Progenitor cell of endocrine pancreas (in vitro differentiated cells): ENCODE measurements around the gene RIBC2. TPM values are rescaled to one million over a fixed set of nuclear protein-coding genes. Genes with fewer than 3 reads are reported as not detected.

Experiments used
- DNase-seq: peaks from one replicate; pipeline ENCODE4 v3.0.0; 2021; ENCODE audit warnings: low spot score; ENCODE audit not compliant: unreplicated experiment
- H3K27ac Mint-ChIP-seq: 2 replicates; pipeline ENCODE4 v1.8.0; 2021; ENCODE audit warnings: mild to moderate bottlenecking, moderate library complexity, mixed read lengths
- H3K27me3 Mint-ChIP-seq: 2 replicates; pipeline ENCODE4 v1.8.0; 2021; ENCODE audit warnings: mixed read lengths
- H3K36me3 Mint-ChIP-seq: 2 replicates; pipeline ENCODE4 v1.8.0; 2022; ENCODE audit warnings: mixed read lengths; ENCODE audit not compliant: insufficient read depth
- H3K4me1 Mint-ChIP-seq: 2 replicates; pipeline ENCODE4 v1.8.0; 2021; ENCODE audit warnings: low read depth, mixed read lengths
- H3K4me3 Mint-ChIP-seq: 2 replicates; pipeline ENCODE4 v1.8.0; 2021; ENCODE audit warnings: low read depth, mild to moderate bottlenecking, moderate library complexity, mixed read lengths
- H3K9me3 Mint-ChIP-seq: 2 replicates; pipeline ENCODE4 v1.8.0; 2021; ENCODE audit warnings: low read depth, mixed read lengths
- total RNA-seq: library from RNA; stranded (reverse); gene quantifications from 2 replicates; pipeline ENCODE4 v1.2.1, GENCODE V29; 2021
- TF ChIP-seq, protein P1 (sequence below): fragments of 200-600 bp; sonication (generic); IDR thresholded peaks from one replicate; pipeline ENCODE4 v1.5.0; 2021; ENCODE audit warnings: antibody characterized with exemption, mild to moderate bottlenecking; ENCODE audit not compliant: unreplicated experiment

RIBC2 gene
- total RNA-seq, 1 donor from 2014 or later, result 7.0 TPM

DNA sequence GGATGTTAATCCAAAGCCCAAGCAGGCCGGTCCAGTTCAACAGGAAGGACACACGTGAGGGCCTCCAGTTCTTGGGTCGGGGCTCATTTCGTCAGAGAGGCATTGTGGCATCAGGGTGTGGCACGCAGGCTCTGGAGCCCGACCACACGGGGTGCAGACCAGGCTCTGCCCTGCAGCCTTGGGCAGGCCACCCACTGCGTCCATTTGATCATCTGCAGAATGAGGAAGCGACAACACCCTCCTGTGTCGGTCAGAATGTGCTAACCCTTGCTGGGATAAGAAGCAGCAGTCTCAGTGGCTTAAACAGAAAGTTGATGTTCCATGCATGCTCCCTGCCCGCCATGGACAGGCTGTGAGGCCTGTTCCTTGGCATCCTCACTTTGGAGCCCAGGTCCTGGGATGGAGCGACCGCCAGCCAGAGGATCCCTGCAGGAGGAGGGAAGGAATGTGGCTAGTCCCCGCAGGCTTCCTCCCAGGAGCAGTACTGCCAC, 10.8 kb downstream of the RIBC2 start:
- DNase-seq, result no peak
- H3K9me3 Mint-ChIP-seq, result peaks cover 7% of the 10 kb centered on the region
- TF ChIP-seq, protein P1, sequence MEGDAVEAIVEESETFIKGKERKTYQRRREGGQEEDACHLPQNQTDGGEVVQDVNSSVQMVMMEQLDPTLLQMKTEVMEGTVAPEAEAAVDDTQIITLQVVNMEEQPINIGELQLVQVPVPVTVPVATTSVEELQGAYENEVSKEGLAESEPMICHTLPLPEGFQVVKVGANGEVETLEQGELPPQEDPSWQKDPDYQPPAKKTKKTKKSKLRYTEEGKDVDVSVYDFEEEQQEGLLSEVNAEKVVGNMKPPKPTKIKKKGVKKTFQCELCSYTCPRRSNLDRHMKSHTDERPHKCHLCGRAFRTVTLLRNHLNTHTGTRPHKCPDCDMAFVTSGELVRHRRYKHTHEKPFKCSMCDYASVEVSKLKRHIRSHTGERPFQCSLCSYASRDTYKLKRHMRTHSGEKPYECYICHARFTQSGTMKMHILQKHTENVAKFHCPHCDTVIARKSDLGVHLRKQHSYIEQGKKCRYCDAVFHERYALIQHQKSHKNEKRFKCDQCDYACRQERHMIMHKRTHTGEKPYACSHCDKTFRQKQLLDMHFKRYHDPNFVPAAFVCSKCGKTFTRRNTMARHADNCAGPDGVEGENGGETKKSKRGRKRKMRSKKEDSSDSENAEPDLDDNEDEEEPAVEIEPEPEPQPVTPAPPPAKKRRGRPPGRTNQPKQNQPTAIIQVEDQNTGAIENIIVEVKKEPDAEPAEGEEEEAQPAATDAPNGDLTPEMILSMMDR, result no peak
- H3K27ac Mint-ChIP-seq, result no peak overlapping the region
- no peaks in the 10 kb centered on the region for H3K4me1 Mint-ChIP-seq
- no peak overlapping the region for H3K4me3 Mint-ChIP-seq
- peaks cover 5% of the 10 kb centered on the region for H3K27me3 Mint-ChIP-seq
- peaks cover 12% of the 10 kb centered on the region for H3K36me3 Mint-ChIP-seq

DNA sequence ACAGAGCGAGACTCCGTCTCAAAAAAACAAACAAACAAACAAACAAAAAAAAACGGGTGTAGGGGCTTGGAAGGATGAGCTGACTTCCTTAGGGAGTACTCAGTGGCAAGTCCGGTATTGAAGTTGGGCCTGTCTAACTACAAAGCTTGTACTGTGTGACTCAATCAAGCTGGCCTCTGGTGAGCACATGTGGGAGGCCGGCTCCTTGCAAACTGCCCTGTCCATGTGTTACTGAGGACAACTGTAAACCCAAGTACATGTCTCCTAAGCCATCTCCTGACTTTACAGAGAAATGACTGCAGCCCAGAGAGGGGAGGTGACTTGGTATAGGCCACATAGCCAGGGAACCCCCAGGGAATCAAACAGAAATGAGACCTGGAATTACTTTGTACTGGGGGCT, 11.6 kb downstream of the RIBC2 start:
- no peak overlapping the region for H3K27ac Mint-ChIP-seq
- peaks cover 7% of the 10 kb centered on the region for H3K9me3 Mint-ChIP-seq
- DNase-seq, result no peak
- peaks cover 11% of the 10 kb centered on the region for H3K36me3 Mint-ChIP-seq
- H3K27me3 Mint-ChIP-seq, result peaks cover 6% of the 10 kb centered on the region
- H3K4me1 Mint-ChIP-seq, result no peaks in the 10 kb centered on the region
- no peak overlapping the region for H3K4me3 Mint-ChIP-seq
- TF ChIP-seq, protein P1, result no peak

DNA sequence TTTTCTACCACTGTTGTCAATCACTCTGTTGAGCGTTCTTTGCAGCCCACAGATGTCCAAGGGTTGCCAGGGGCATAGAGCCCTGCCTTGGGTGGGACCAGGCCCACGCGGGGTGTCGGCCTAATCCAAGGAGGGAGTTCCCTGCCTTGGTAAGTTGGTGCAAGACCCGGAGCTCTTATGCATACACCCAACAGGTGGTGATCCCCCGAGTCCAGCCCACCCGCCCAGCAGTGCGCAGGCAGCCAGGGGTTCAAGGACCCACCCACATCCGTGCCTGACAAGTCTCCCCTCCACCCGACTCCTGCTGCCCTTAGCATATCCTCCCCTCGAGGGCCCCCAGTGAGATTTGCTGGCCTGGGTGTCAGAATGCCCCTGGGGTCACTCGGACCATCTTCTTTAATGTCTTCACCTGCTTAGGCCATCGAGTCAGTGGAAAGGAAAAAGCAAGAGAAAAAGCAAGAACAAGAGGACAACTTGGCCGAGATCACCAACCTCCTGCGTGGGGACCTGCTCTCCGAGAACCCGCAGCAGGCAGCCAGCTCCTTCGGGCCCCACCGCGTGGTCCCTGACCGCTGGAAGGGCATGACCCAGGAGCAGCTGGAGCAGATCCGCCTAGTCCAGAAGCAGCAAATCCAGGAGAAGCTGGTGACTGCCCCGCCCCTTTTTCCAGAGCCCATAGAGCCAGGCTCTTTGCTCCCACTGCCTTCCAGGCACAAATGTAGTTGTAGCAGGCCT, 12.2 kb downstream of the RIBC2 start:
- H3K4me3 Mint-ChIP-seq, result no peak overlapping the region
- no peak overlapping the region for H3K27ac Mint-ChIP-seq
- peaks cover 7% of the 10 kb centered on the region for H3K9me3 Mint-ChIP-seq
- no peaks in the 10 kb centered on the region for H3K4me1 Mint-ChIP-seq
- DNase-seq, result no peak
- H3K27me3 Mint-ChIP-seq, result peaks cover 6% of the 10 kb centered on the region
- peaks cover 7% of the 10 kb centered on the region for H3K36me3 Mint-ChIP-seq
- TF ChIP-seq, protein P1, result no peak

DNA sequence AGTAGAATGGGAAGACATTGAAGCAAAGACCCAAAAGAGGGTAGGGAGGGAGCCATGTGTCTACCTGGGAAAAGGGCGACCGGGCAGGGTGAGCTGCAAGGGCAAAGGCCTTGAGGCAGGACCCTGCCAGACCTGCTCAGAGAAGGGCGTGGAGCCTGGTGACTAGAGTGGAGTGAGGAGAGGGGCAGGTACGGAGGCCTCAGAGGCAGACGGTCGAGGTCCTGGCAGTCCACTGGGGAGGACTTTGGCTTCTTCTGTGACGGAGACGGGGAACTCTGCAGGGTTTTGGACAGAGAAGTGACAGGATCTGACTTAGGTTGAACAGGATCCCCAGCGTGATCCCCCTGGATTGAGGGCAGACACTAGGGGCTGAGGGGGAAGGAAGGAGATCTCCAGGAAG, 12.9 kb downstream of the RIBC2 start:
- Mint-ChIP-seq H3K27ac (no peak overlapping the region), H3K4me1 (no peaks in the 10 kb centered on the region), H3K36me3 (peaks cover 7% of the 10 kb centered on the region), H3K27me3 (peaks cover 6% of the 10 kb centered on the region), H3K4me3 (no peak overlapping the region), H3K9me3 (peaks cover 7% of the 10 kb centered on the region)
- DNase-seq, result no peak
- TF ChIP-seq, protein P1, result no peak

DNA sequence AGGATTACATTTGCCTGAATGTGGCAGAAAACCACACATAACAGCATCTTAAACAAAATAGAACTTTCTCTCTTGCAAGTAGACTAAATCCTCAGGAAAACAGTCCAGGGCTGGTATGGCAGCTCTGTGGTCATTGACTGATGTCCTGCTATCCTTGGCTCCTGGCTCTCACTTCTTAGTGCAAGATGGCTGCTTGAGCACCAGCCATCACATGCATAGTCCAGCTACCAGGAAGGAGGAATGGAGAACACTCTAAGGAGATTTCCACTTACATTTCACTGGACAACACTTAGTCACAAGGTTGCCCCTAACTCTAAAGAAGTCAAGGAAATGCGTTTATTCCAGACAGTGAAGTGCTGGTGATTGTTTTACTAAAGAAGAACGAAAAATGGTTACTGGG, 13.6 kb downstream of the RIBC2 start:
- Mint-ChIP-seq H3K4me1 (no peaks in the 10 kb centered on the region), H3K27ac (no peak overlapping the region), H3K36me3 (peaks cover 7% of the 10 kb centered on the region), H3K27me3 (peaks cover 6% of the 10 kb centered on the region), H3K4me3 (no peak overlapping the region), H3K9me3 (peaks cover 7% of the 10 kb centered on the region)
- no peak for DNase-seq
- TF ChIP-seq, protein P1, result no peak
